Measurements from ENCODE around the gene TPM1. TPM values are rescaled to one million over a fixed set of nuclear protein-coding genes. Genes with fewer than 3 reads are reported as not detected.
A peak's percentile ranks its signal among the peaks of the same experiment; 100 is the strongest.
"Not testable (repeated sequence)": the region's sequence is repeated elsewhere in the genome, so short reads cannot be mapped to it uniquely, and the experiment has no call there.

Gene TPM1
- total RNA-seq (1,000 to 10,000 TPM in 4 of 5 donors, 100 to 1,000 TPM in 1; 425 to 2,605 (median 1,087) TPM), polyA plus RNA-seq (100 to 1,000 TPM; 230 to 494 (median 306) TPM)
- long read RNA-seq, donor 1, transcript TPM1-206 (9 exons, 1,717 nt) = minor isoform, 7 of 663 reads
- long read RNA-seq, donor 1, transcript TPM1-208 (8 exons, 943 nt) = minor isoform, 12 of 663 reads
- long read RNA-seq, donor 1, transcript TPM1-201 (9 exons, 1,670 nt) = major isoform, 182 of 663 reads
- long read RNA-seq, donor 1, transcript TPM1-220 (9 exons, 977 nt) = minor isoform, 22 of 663 reads
- long read RNA-seq, donor 1, partial matches to known transcripts = 345 of 663 reads
- long read RNA-seq, donor 1, other reads (novel, unspliced or antisense) = 76 of 663 reads
- long read RNA-seq, donor 2, transcript TPM1-220 (9 exons, 977 nt) = minor isoform, 36 of 566 reads
- long read RNA-seq, donor 2, transcript TPM1-201 (9 exons, 1,670 nt) = major isoform, 216 of 566 reads
- long read RNA-seq, donor 2, transcript TPM1-219 (9 exons, 933 nt) = minor isoform, 10 of 566 reads
- long read RNA-seq, donor 2, transcript TPM1-208 (8 exons, 943 nt) = minor isoform, 21 of 566 reads
- long read RNA-seq, donor 2, partial matches to known transcripts = 172 of 566 reads
- long read RNA-seq, donor 2, other reads (novel, unspliced or antisense) = 77 of 566 reads
- long read RNA-seq, donor 3, transcript TPM1-208 (8 exons, 943 nt) = minor isoform, 10 of 261 reads
- long read RNA-seq, donor 3, transcript TPM1-201 (9 exons, 1,670 nt) = major isoform, 68 of 261 reads
- long read RNA-seq, donor 3, transcript TPM1-219 (9 exons, 933 nt) = minor isoform, 7 of 261 reads
- long read RNA-seq, donor 3, transcript TPM1-220 (9 exons, 977 nt) = minor isoform, 8 of 261 reads
- long read RNA-seq, donor 3, partial matches to known transcripts = 137 of 261 reads
- long read RNA-seq, donor 3, other reads (novel, unspliced or antisense) = 16 of 261 reads
- long read RNA-seq, donor 4, transcript TPM1-220 (9 exons, 977 nt) = minor isoform, 6 of 58 reads
- long read RNA-seq, donor 4, transcript TPM1-201 (9 exons, 1,670 nt) = major isoform, 25 of 58 reads
- long read RNA-seq, donor 4, partial matches to known transcripts = 24 of 58 reads
- long read RNA-seq, donor 4, other reads (novel, unspliced or antisense) = 0 of 58 reads
- long read RNA-seq, donor 5, transcript TPM1-206 (9 exons, 1,717 nt) = minor isoform, 21 of 372 reads
- long read RNA-seq, donor 5, transcript TPM1-220 (9 exons, 977 nt) = minor isoform, 24 of 372 reads
- long read RNA-seq, donor 5, transcript TPM1-201 (9 exons, 1,670 nt) = major isoform, 75 of 372 reads
- long read RNA-seq, donor 5, transcript TPM1-208 (8 exons, 943 nt) = minor isoform, 11 of 372 reads
- long read RNA-seq, donor 5, partial matches to known transcripts = 191 of 372 reads
- long read RNA-seq, donor 5, other reads (novel, unspliced or antisense) = 30 of 372 reads
- long read RNA-seq, donor 6, transcript TPM1-220 (9 exons, 977 nt) = minor isoform, 36 of 875 reads
- long read RNA-seq, donor 6, transcript TPM1-208 (8 exons, 943 nt) = minor isoform, 36 of 875 reads
- long read RNA-seq, donor 6, transcript TPM1-206 (9 exons, 1,717 nt) = minor isoform, 36 of 875 reads
- long read RNA-seq, donor 6, transcript TPM1-201 (9 exons, 1,670 nt) = major isoform, 309 of 875 reads
- long read RNA-seq, donor 6, partial matches to known transcripts = 283 of 875 reads
- long read RNA-seq, donor 6, other reads (novel, unspliced or antisense) = 132 of 875 reads
- long read RNA-seq, donor 7, transcript TPM1-220 (9 exons, 977 nt) = minor isoform, 84 of 1,862 reads
- long read RNA-seq, donor 7, transcript TPM1-201 (9 exons, 1,670 nt) = major isoform, 488 of 1,862 reads
- long read RNA-seq, donor 7, transcript TPM1-219 (9 exons, 933 nt) = minor isoform, 15 of 1,862 reads
- long read RNA-seq, donor 7, transcript TPM1-208 (8 exons, 943 nt) = minor isoform, 20 of 1,862 reads
- long read RNA-seq, donor 7, partial matches to known transcripts = 976 of 1,862 reads
- long read RNA-seq, donor 7, other reads (novel, unspliced or antisense) = 219 of 1,862 reads
- long read RNA-seq, donor 8, transcript TPM1-201 (9 exons, 1,670 nt) = major isoform, 69 of 253 reads
- long read RNA-seq, donor 8, transcript TPM1-220 (9 exons, 977 nt) = minor isoform, 15 of 253 reads
- long read RNA-seq, donor 8, transcript TPM1-206 (9 exons, 1,717 nt) = minor isoform, 14 of 253 reads
- long read RNA-seq, donor 8, transcript TPM1-208 (8 exons, 943 nt) = minor isoform, 5 of 253 reads
- long read RNA-seq, donor 8, partial matches to known transcripts = 104 of 253 reads
- long read RNA-seq, donor 8, other reads (novel, unspliced or antisense) = 26 of 253 reads
- long read RNA-seq, donor 9, transcript TPM1-206 (9 exons, 1,717 nt) = minor isoform, 12 of 354 reads
- long read RNA-seq, donor 9, transcript TPM1-220 (9 exons, 977 nt) = minor isoform, 20 of 354 reads
- long read RNA-seq, donor 9, transcript TPM1-201 (9 exons, 1,670 nt) = major isoform, 80 of 354 reads
- long read RNA-seq, donor 9, transcript TPM1-208 (8 exons, 943 nt) = minor isoform, 7 of 354 reads
- long read RNA-seq, donor 9, partial matches to known transcripts = 181 of 354 reads
- long read RNA-seq, donor 9, other reads (novel, unspliced or antisense) = 32 of 354 reads
- long read RNA-seq, donor 10, transcript TPM1-209 (3 exons, 525 nt) = minor isoform, 5 of 248 reads
- long read RNA-seq, donor 10, transcript TPM1-208 (8 exons, 943 nt) = minor isoform, 6 of 248 reads
- long read RNA-seq, donor 10, transcript TPM1-201 (9 exons, 1,670 nt) = major isoform, 94 of 248 reads
- long read RNA-seq, donor 10, transcript TPM1-220 (9 exons, 977 nt) = minor isoform, 12 of 248 reads
- long read RNA-seq, donor 10, partial matches to known transcripts = 103 of 248 reads
- long read RNA-seq, donor 10, other reads (novel, unspliced or antisense) = 16 of 248 reads

- peaks cover 0 to 18% (median 0%) of the 10 kb centered on the region in 4 donors for H3K36me3 ChIP-seq
- intact Hi-C loops (cut with DNase I; ENCODE audit: low total_unique reads) = loop anchor here (10.0 kb wide), 1 partner anchor 53 kb away; no protein-coding TSS in a partner anchor
- DNase-seq = peak; percentile 64 to 92
- WGBS, 5 donors = 1 to 4% (median 2%) methylated on average over 39 to 84 of the region's 84 CpGs
- no peak for TF ChIP-seq EP300 (IDR thresholded peaks at IDR 0.05)
- peak; percentile 71 to 95 (median 91) for TF ChIP-seq POLR2AphosphoS5 (IDR thresholded peaks at IDR 0.05)
- no peak for TF ChIP-seq CTCF (IDR thresholded peaks at IDR 0.05)
- TF ChIP-seq POLR2A (IDR thresholded peaks at IDR 0.05) = peak in 1 of 4 donors; percentile 3
- H3K4me1 ChIP-seq = peaks cover 25 to 43% (median 29%) of the 10 kb centered on the region in 4 donors
- H3K27me3 ChIP-seq = peaks cover 0 to 55% (median 27%) of the 10 kb centered on the region in 3 donors
- H3K4me3 ChIP-seq = peak within 1 kb of the TSS; percentile 64 to 83 (median 74)
- no peaks in the 10 kb centered on the region for H3K9me3 ChIP-seq
- peak within 1 kb of the TSS; percentile 44 to 96 (median 90) for H3K27ac ChIP-seq
These were observed at the start of gene TPM1 for GRCh38 chr15:63041974-63042876. Gene TPM1 (plus strand): TSS chr15:63042747. CDS start chr15:63042830, 83 bp downstream.

GRCh38 chr15:62993066-62993465 lies 49.5 kb upstream of the TPM1 start:
- H3K27ac ChIP-seq = no peak overlapping the region
- H3K4me1 ChIP-seq = peaks cover 0 to 10% (median 0%) of the 10 kb centered on the region in 4 donors
- no peaks in the 10 kb centered on the region for H3K9me3 ChIP-seq
- TF ChIP-seq POLR2AphosphoS5 (IDR thresholded peaks at IDR 0.05) (no peak), EP300 (IDR thresholded peaks at IDR 0.05) (no peak), POLR2A (IDR thresholded peaks at IDR 0.05) (no peak), CTCF (IDR thresholded peaks at IDR 0.05) (no peak)
- DNase-seq = no peak
- H3K36me3 ChIP-seq = no peaks in the 10 kb centered on the region
- intact Hi-C loops (cut with DNase I; ENCODE audit: low total_unique reads) = no loop called here
- no peak overlapping the region for H3K4me3 ChIP-seq
- H3K27me3 ChIP-seq = no peaks in the 10 kb centered on the region
- 92 to 97% (median 94%) methylated on average over 7 of the region's 7 CpGs for WGBS, 5 donors

- intact Hi-C loops (cut with DNase I; ENCODE audit: low total_unique reads) = not testable (repeated sequence)
- WGBS, 5 donors = 82 to 93% (median 90%) methylated on average over 4 of the region's 4 CpGs
These were observed 48.9 kb upstream of the TPM1 start for GRCh38 chr15:62993632-62994031.

More at GRCh38 chr15:62993632-62994031, 48.9 kb upstream of the TPM1 start:
- not testable (repeated sequence) for H3K27me3 ChIP-seq, H3K36me3 ChIP-seq, H3K4me1 ChIP-seq, DNase-seq, H3K4me3 ChIP-seq, H3K27ac ChIP-seq, H3K9me3 ChIP-seq
